B cell (primary cell): ENCODE measurements around the gene GGTLC1.
"Not testable (repeated sequence)": the region's sequence is repeated elsewhere in the genome, so short reads cannot be mapped to it uniquely, and the experiment has no call there.

Source experiments
- CTCF ChIP-seq: fragments of 200-600 bp; IDR thresholded peaks from one replicate; pipeline ENCODE4 v1.8.0; 2022; ENCODE audit warnings: antibody characterized with exemption, mild to moderate bottlenecking
- EZH2 ChIP-seq: IDR thresholded peaks from 2 replicates; pipeline ENCODE4 v1.6.1; 2012; ENCODE audit warnings: borderline replicate concordance, low read depth, mild to moderate bottlenecking, moderate library complexity, low read length; ENCODE audit not compliant: insufficient read depth, poor library complexity, severe bottlenecking

- not testable (repeated sequence) for TF ChIP-seq CTCF, EZH2
These were observed 3.4 kb downstream of the GGTLC1 start for GRCh38 chr20:23985066-23985789.
